Left colon (tissue), 2 donors: ENCODE data around the gene L2HGDH. TPM values are rescaled to one million over a fixed set of nuclear protein-coding genes. Genes with fewer than 3 reads are reported as not detected.

Source experiments
- ATAC-seq: fragments of 200-7000 bp; cut with Tn5 transposase; one replicate; pipeline ENCODE4 v1.9.1; 2020; ENCODE audit warnings: mild to moderate bottlenecking, moderate library complexity
- DNase-seq, 2 donors: peaks; one replicate each; pipeline ENCODE4 v3.0.0-alpha.2; 2020
- intact Hi-C, 2 donors: fragments of 100-400 bp; cut with DNase I in 1 of 2; cut with micrococcal nuclease in 1 of 2; formaldehyde crosslinking; loops; one replicate each; pipeline versions ENCODE4 v1.11.2 to v1.14.0; 2022; cut with DNase I, micrococcal nuclease
- total RNA-seq, 2 donors: library from RNA; stranded (reverse); fragmentation: NEBNext Ultra II Directional; extraction: Animal tissue kit (Norgen Biotek cat#: 25700); gene quantifications; one replicate each; pipeline ENCODE4 v1.2.1, GENCODE V29; 2021
- donor health status: DM: no; HTN: no; CAD: no.
- donor health status: DM: yes; HTN: yes; CAD: no.

The L2HGDH gene
- total RNA-seq, 2 donors from 2014 or later = 9.0 to 9.4 TPM

- intact Hi-C loops = no loop called here
These were observed 69.3 kb downstream of the L2HGDH start for GRCh38 chr14:50242566-50243310.

GRCh38 chr14:50242096-50242495 is 69.9 kb downstream of the L2HGDH start:
- no peak for ATAC-seq
- intact Hi-C loops = no loop called here

More at GRCh38 chr14:50242566-50243310, 69.3 kb downstream of the L2HGDH start:
- DNase-seq (no peak), ATAC-seq (no peak)

GRCh38 chr14:50237427-50237826 is 74.6 kb downstream of the L2HGDH start:
- ATAC-seq (peak; percentile 89), DNase-seq (no peak)
- intact Hi-C loops = no loop called here

More at GRCh38 chr14:50242096-50242495, 69.9 kb downstream of the L2HGDH start:
- DNase-seq = no peak

- DNase-seq (no peak), ATAC-seq (no peak)
- intact Hi-C loops = no loop called here
These were observed 78.1 kb downstream of the L2HGDH start for GRCh38 chr14:50233951-50234250.

GRCh38 chr14:50233166-50233950 is 78.7 kb downstream of the L2HGDH start:
- intact Hi-C loops = no loop called here
- DNase-seq = no peak
- ATAC-seq = no peak

GRCh38 chr14:50232276-50232642 is 79.8 kb downstream of the L2HGDH start:
- intact Hi-C loops = no loop called here
- peak in 1 of 2 donors; percentile 18 for DNase-seq
- no peak for ATAC-seq

GRCh38 chr14:50231475-50232275 is 80.4 kb downstream of the L2HGDH start, which contains the start of gene SOS2:
Gene SOS2, minus strand, starts transcription at chr14:50231578. Its CDS starts 295 bp downstream, at chr14:50231283.
- ATAC-seq = peak; percentile 90
- peak; percentile 85 to 90 for DNase-seq
- intact Hi-C loops = no loop called here

- intact Hi-C loops = no loop called here
- peak; percentile 38 for ATAC-seq
- DNase-seq = peak; percentile 49 to 69
These were observed 81.1 kb downstream of the L2HGDH start for GRCh38 chr14:50230701-50231474.

GRCh38 chr14:50230401-50230700 is 81.7 kb downstream of the L2HGDH start:
- no peak for ATAC-seq
- intact Hi-C loops = no loop called here
- DNase-seq = no peak

GRCh38 chr14:50229681-50230080 is 82.3 kb downstream of the L2HGDH start:
- no peak for DNase-seq
- intact Hi-C loops = no loop called here
- peak; percentile 30 for ATAC-seq

- intact Hi-C loops = no loop called here
- no peak for ATAC-seq
- DNase-seq = no peak
These were observed 83.7 kb downstream of the L2HGDH start for GRCh38 chr14:50228313-50228712.

GRCh38 chr14:50225974-50226297 is 86.1 kb downstream of the L2HGDH start:
- intact Hi-C loops = no loop called here
- peak; percentile 40 for ATAC-seq

GRCh38 chr14:50225067-50225973 is 86.7 kb downstream of the L2HGDH start:
- intact Hi-C loops = no loop called here
- ATAC-seq = no peak
- no peak for DNase-seq

More at GRCh38 chr14:50225974-50226297, 86.1 kb downstream of the L2HGDH start:
- no peak for DNase-seq

GRCh38 chr14:50222055-50222613 is 89.9 kb downstream of the L2HGDH start:
- intact Hi-C loops = no loop called here
- DNase-seq (no peak), ATAC-seq (no peak)

- intact Hi-C loops = no loop called here
- no peak for ATAC-seq
- no peak for DNase-seq
These were observed 93.5 kb downstream of the L2HGDH start for GRCh38 chr14:50218501-50218900.

- intact Hi-C loops = no loop called here
- DNase-seq (no peak), ATAC-seq (no peak)
These were observed 96.6 kb downstream of the L2HGDH start for GRCh38 chr14:50215416-50215815.

GRCh38 chr14:50213795-50214194 is 98.2 kb downstream of the L2HGDH start:
- DNase-seq = no peak
- intact Hi-C loops = no loop called here
- no peak for ATAC-seq

GRCh38 chr14:50212726-50213125 is 99.3 kb downstream of the L2HGDH start:
- DNase-seq = no peak
- intact Hi-C loops = no loop called here
- ATAC-seq = no peak
